ENCODE results near the gene KIAA1671. TPM values are rescaled to one million over a fixed set of nuclear protein-coding genes. Genes with fewer than 3 reads are reported as not detected.

KIAA1671 gene
- total RNA-seq, 1 donor from 2014 or later, result 8.3 TPM

- TF ChIP-seq CTCF (IDR thresholded peaks at IDR 0.05), result no peak
- no peak overlapping the region for H3K27ac Mint-ChIP-seq (ENCODE audit: unreplicated experiment)
- no peaks in the 10 kb centered on the region for H3K9me3 Mint-ChIP-seq (ENCODE audit: unreplicated experiment)
- H3K27me3 Mint-ChIP-seq (ENCODE audit: unreplicated experiment), result no peaks in the 10 kb centered on the region
- peaks cover 22% of the 10 kb centered on the region for H3K4me1 Mint-ChIP-seq (ENCODE audit: unreplicated experiment)
- peaks cover 2% of the 10 kb centered on the region for H3K36me3 Mint-ChIP-seq (ENCODE audit: unreplicated experiment)
- no peak overlapping the region for H3K4me3 Mint-ChIP-seq (ENCODE audit: unreplicated experiment)
- no peak for DNase-seq (ENCODE audit: extremely low spot score, unreplicated experiment)
These were observed 30.0 kb downstream of the KIAA1671 start for GRCh38 chr22:24982301-24983056.

- H3K36me3 Mint-ChIP-seq (ENCODE audit: unreplicated experiment), result peaks cover 2% of the 10 kb centered on the region
- H3K9me3 Mint-ChIP-seq (ENCODE audit: unreplicated experiment), result no peaks in the 10 kb centered on the region
- no peaks in the 10 kb centered on the region for H3K27me3 Mint-ChIP-seq (ENCODE audit: unreplicated experiment)
- H3K4me3 Mint-ChIP-seq (ENCODE audit: unreplicated experiment), result no peak overlapping the region
- peaks cover 17% of the 10 kb centered on the region for H3K4me1 Mint-ChIP-seq (ENCODE audit: unreplicated experiment)
- no peak for TF ChIP-seq CTCF (IDR thresholded peaks at IDR 0.05)
- no peak overlapping the region for H3K27ac Mint-ChIP-seq (ENCODE audit: unreplicated experiment)
- no peak for DNase-seq (ENCODE audit: extremely low spot score, unreplicated experiment)
These were observed 30.6 kb downstream of the KIAA1671 start for GRCh38 chr22:24983151-24983550.

GRCh38 chr22:24984122-24984521 lies 31.6 kb downstream of the KIAA1671 start:
- Mint-ChIP-seq H3K9me3 (ENCODE audit: unreplicated experiment) (no peaks in the 10 kb centered on the region), H3K4me1 (ENCODE audit: unreplicated experiment) (peaks cover 17% of the 10 kb centered on the region), H3K27ac (ENCODE audit: unreplicated experiment) (no peak overlapping the region), H3K27me3 (ENCODE audit: unreplicated experiment) (no peaks in the 10 kb centered on the region), H3K36me3 (ENCODE audit: unreplicated experiment) (peaks cover 3% of the 10 kb centered on the region), H3K4me3 (ENCODE audit: unreplicated experiment) (no peak overlapping the region)
- no peak for TF ChIP-seq CTCF (IDR thresholded peaks at IDR 0.05)
- no peak for DNase-seq (ENCODE audit: extremely low spot score, unreplicated experiment)

DNA sequence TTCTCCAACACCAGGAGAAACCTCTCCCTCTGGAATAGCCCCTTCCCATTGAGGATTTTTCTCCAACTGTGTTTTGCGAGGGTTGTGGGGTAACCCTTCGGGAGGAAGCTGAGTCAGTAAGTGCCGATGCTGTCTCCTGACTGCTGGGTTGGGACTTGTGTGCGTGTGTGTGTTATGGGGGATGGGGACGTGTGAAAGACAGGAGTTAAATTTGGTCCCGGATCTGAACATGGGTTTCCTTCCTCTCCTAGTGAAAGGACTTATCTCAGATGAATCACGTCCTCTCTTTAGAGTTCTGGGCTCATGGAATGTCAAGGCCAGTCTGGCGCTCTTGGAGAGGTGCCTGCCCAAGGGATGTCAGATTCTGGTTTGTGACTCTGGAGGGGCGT lies 33.3 kb downstream of the KIAA1671 start:
- Mint-ChIP-seq H3K36me3 (ENCODE audit: unreplicated experiment) (peaks cover 2% of the 10 kb centered on the region), H3K4me1 (ENCODE audit: unreplicated experiment) (peaks cover 25% of the 10 kb centered on the region), H3K4me3 (ENCODE audit: unreplicated experiment) (no peak overlapping the region), H3K27me3 (ENCODE audit: unreplicated experiment) (no peaks in the 10 kb centered on the region), H3K27ac (ENCODE audit: unreplicated experiment) (peak overlapping the region; percentile 63), H3K9me3 (ENCODE audit: unreplicated experiment) (no peaks in the 10 kb centered on the region)
- DNase-seq (ENCODE audit: extremely low spot score, unreplicated experiment), result no peak
- no peak for TF ChIP-seq CTCF (IDR thresholded peaks at IDR 0.05)

GRCh38 chr22:24986816-24987215 lies 34.3 kb downstream of the KIAA1671 start:
- Mint-ChIP-seq H3K27ac (ENCODE audit: unreplicated experiment) (no peak overlapping the region), H3K36me3 (ENCODE audit: unreplicated experiment) (peaks cover 2% of the 10 kb centered on the region), H3K4me1 (ENCODE audit: unreplicated experiment) (peaks cover 31% of the 10 kb centered on the region), H3K9me3 (ENCODE audit: unreplicated experiment) (no peaks in the 10 kb centered on the region), H3K4me3 (ENCODE audit: unreplicated experiment) (no peak overlapping the region), H3K27me3 (ENCODE audit: unreplicated experiment) (no peaks in the 10 kb centered on the region)
- no peak for TF ChIP-seq CTCF (IDR thresholded peaks at IDR 0.05)
- no peak for DNase-seq (ENCODE audit: extremely low spot score, unreplicated experiment)
